ENCODE data around the gene STAT1.
A peak's percentile ranks its signal among the peaks of the same experiment; 100 is the strongest.

The STAT1 gene

DNA sequence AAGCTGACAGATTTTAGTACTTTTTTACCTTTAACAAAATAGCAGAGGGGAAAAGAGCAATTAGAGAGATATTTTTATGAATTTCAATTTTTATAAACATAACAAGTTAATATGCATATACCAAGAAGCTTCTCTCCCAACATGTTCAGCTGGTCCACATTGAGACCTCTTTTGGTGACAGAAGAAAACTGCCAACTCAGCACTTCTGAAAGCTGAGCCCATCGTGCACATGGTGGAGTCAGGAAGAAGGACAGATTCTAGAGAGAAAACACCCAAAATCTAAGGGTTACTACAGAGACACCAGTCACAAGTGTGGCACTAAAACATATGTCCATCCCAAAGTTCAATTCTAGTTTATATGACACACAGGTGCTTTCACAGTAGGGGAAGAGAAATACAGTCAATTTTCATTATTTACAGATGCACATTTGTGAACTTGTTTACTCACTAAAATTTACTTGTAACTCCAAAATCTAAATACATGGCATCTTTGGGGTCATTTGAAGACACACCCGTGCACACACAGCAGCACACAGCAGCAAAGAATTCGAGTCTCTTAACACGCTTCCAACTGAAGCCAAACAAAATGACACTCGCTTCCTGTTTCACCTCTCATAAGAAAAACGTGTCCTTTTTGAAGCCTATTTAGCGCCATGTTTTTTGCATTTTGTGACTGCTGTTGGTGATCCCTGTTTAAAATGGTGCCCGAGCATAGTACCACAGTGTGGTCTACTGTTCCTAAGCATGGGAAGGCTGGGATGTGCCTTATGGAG is 31.5 kb downstream of the STAT1 start:
- Histone ChIP-seq H3K36me3 (replicated peaks; ENCODE audit: low read depth, low read length) (peaks cover 58% of the 10 kb centered on the region), H3K9me3 (ENCODE audit: insufficient read depth, low read length) (no peaks in the 10 kb centered on the region), H3K27me3 (ENCODE audit: low read depth, low read length) (no peaks in the 10 kb centered on the region), H3K9ac (ENCODE audit: low read length) (no peak overlapping the region), H4K20me1 (ENCODE audit: insufficient read depth, low read length) (no peaks in the 10 kb centered on the region), H3K27ac (ENCODE audit: low read length) (no peak overlapping the region; the same call in 1 of the 2 replicates), H3K4me2 (ENCODE audit: low read length) (peak overlapping the region; percentile 17), H3K79me2 (ENCODE audit: low read length) (no peaks in the 10 kb centered on the region), H3K4me3 (ENCODE audit: low read length) (no peak overlapping the region), H2AFZ (ENCODE audit: low read depth, low read length) (no peak overlapping the region), H3K4me1 (ENCODE audit: low read length) (peaks cover 19% of the 10 kb centered on the region)
- no peak for TF ChIP-seq EZH2phosphoT487 (IDR thresholded peaks at IDR 0.05; ENCODE audit: low read depth)
- TF ChIP-seq, protein P1, sequence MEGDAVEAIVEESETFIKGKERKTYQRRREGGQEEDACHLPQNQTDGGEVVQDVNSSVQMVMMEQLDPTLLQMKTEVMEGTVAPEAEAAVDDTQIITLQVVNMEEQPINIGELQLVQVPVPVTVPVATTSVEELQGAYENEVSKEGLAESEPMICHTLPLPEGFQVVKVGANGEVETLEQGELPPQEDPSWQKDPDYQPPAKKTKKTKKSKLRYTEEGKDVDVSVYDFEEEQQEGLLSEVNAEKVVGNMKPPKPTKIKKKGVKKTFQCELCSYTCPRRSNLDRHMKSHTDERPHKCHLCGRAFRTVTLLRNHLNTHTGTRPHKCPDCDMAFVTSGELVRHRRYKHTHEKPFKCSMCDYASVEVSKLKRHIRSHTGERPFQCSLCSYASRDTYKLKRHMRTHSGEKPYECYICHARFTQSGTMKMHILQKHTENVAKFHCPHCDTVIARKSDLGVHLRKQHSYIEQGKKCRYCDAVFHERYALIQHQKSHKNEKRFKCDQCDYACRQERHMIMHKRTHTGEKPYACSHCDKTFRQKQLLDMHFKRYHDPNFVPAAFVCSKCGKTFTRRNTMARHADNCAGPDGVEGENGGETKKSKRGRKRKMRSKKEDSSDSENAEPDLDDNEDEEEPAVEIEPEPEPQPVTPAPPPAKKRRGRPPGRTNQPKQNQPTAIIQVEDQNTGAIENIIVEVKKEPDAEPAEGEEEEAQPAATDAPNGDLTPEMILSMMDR (IDR thresholded peaks at IDR 0.05; ENCODE audit: low read depth, low read length), result no peak

DNA sequence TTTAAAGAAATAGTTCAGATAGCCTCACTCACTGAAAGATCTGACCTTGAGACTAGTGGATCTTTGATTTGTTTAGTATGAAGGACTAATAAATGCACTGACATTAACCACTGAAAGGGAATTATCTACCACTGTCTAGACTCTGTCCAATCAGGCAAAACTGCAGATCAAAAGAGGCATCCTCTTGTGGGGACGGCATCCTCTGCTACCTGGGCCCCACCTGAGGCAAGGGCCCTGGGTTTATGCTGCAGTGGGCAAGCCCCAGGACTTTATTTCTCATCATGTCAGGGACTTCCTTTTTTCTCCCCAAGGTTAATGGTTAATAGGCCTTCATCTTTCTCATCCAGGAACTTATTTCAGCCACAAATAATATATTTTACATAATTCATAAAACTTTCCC is 32.2 kb downstream of the STAT1 start:
- H3K9ac ChIP-seq (ENCODE audit: low read length), result no peak overlapping the region
- H3K27ac ChIP-seq (ENCODE audit: low read length), result peak overlapping the region; percentile 4; the same call in 1 of the 2 replicates
- H3K79me2 ChIP-seq (ENCODE audit: low read length), result no peaks in the 10 kb centered on the region
- no peaks in the 10 kb centered on the region for H3K27me3 ChIP-seq (ENCODE audit: low read depth, low read length)
- no peaks in the 10 kb centered on the region for H4K20me1 ChIP-seq (ENCODE audit: insufficient read depth, low read length)
- H3K9me3 ChIP-seq (ENCODE audit: insufficient read depth, low read length), result no peaks in the 10 kb centered on the region
- H3K4me2 ChIP-seq (ENCODE audit: low read length), result peak overlapping the region; percentile 17
- H2AFZ ChIP-seq (ENCODE audit: low read depth, low read length), result no peak overlapping the region
- TF ChIP-seq, protein P1 (IDR thresholded peaks at IDR 0.05; ENCODE audit: low read depth, low read length), result no peak
- TF ChIP-seq EZH2phosphoT487 (IDR thresholded peaks at IDR 0.05; ENCODE audit: low read depth), result no peak
- peaks cover 57% of the 10 kb centered on the region for H3K36me3 ChIP-seq (replicated peaks; ENCODE audit: low read depth, low read length)
- peaks cover 19% of the 10 kb centered on the region for H3K4me1 ChIP-seq (ENCODE audit: low read length)
- no peak overlapping the region for H3K4me3 ChIP-seq (ENCODE audit: low read length)

DNA sequence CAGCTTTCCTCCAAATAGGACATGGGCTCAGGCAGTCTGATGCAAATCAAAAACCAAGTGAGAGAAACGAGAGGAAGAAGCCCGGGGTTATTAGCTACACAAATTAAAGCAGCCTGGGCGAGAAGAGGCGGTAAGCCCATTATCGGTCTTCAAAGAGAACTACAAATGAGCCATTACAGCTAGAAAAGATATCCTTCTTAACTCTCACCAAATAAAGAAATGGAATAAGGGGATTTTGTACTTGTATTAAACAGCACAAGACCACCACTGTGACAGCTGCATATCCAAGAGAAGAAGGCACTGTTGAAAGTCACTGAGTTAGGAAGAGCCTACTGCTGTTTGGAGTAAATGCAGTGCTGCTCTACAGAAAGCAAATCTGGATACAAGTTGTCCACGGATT is 32.6 kb downstream of the STAT1 start:
- Histone ChIP-seq H3K4me1 (ENCODE audit: low read length) (peaks cover 19% of the 10 kb centered on the region), H3K9ac (ENCODE audit: low read length) (no peak overlapping the region), H2AFZ (ENCODE audit: low read depth, low read length) (no peak overlapping the region), H3K27me3 (ENCODE audit: low read depth, low read length) (no peaks in the 10 kb centered on the region), H3K36me3 (replicated peaks; ENCODE audit: low read depth, low read length) (peaks cover 58% of the 10 kb centered on the region), H3K27ac (ENCODE audit: low read length) (0 out of 2 replicates have a peak overlapping the region, but pooled peaks have one; percentile 4), H4K20me1 (ENCODE audit: insufficient read depth, low read length) (no peaks in the 10 kb centered on the region), H3K79me2 (ENCODE audit: low read length) (no peaks in the 10 kb centered on the region), H3K4me3 (ENCODE audit: low read length) (no peak overlapping the region), H3K9me3 (ENCODE audit: insufficient read depth, low read length) (no peaks in the 10 kb centered on the region), H3K4me2 (ENCODE audit: low read length) (peak overlapping the region; percentile 17; the same call in 1 of the 2 replicates)
- TF ChIP-seq, protein P1 (IDR thresholded peaks at IDR 0.05; ENCODE audit: low read depth, low read length), result no peak
- TF ChIP-seq EZH2phosphoT487 (IDR thresholded peaks at IDR 0.05; ENCODE audit: low read depth), result no peak

DNA sequence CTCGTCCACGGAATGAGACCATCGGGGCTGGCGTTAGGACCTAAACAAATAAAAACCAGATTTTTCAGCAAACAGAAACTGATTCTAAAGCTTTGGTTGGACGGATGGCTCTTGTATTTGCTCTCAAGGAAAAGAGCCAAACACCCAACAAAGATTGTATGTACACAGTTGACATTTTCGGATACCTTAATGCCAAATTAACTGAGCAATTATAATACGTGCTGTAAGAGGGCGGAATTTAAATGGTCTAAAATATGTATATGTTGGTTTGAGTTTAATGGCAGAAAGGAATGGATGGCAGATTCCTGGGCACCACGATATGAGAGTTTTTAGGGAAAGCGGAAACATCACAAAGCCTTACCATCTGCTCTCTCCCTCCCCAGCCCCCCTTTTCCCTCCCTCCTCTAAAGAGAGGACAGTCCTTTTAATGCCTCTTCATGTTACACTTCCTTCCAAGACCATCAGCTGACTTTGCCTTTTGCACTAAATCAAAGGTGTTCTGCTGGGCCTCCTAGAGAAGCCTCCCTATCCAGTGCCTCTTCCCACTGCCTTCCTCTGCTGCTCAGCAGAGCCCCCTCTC is 33.3 kb downstream of the STAT1 start:
- Histone ChIP-seq H3K9me3 (ENCODE audit: insufficient read depth, low read length) (no peaks in the 10 kb centered on the region), H3K9ac (ENCODE audit: low read length) (no peak overlapping the region), H3K4me3 (ENCODE audit: low read length) (no peak overlapping the region), H3K36me3 (replicated peaks; ENCODE audit: low read depth, low read length) (peaks cover 60% of the 10 kb centered on the region), H3K4me1 (ENCODE audit: low read length) (peaks cover 19% of the 10 kb centered on the region), H4K20me1 (ENCODE audit: insufficient read depth, low read length) (no peaks in the 10 kb centered on the region), H3K79me2 (ENCODE audit: low read length) (no peaks in the 10 kb centered on the region), H2AFZ (ENCODE audit: low read depth, low read length) (no peak overlapping the region), H3K4me2 (ENCODE audit: low read length) (no peak overlapping the region), H3K27me3 (ENCODE audit: low read depth, low read length) (no peaks in the 10 kb centered on the region), H3K27ac (ENCODE audit: low read length) (no peak overlapping the region)
- TF ChIP-seq, protein P1 (IDR thresholded peaks at IDR 0.05; ENCODE audit: low read depth, low read length), result no peak
- TF ChIP-seq EZH2phosphoT487 (IDR thresholded peaks at IDR 0.05; ENCODE audit: low read depth), result no peak
